Putamen (tissue), 1 donor: ENCODE measurements around the gene MINPP1.

Experiments used
- DNase-seq: peaks from one replicate; pipeline ENCODE4 v3.0.0-alpha.2; 2016; ENCODE audit warnings: low spot score

The MINPP1 gene

GRCh38 chr10:87523731-87524130 is 19.0 kb downstream of the MINPP1 start:
- DNase-seq = no peak

- no peak for DNase-seq
Measured at GRCh38 chr10:87524296-87524695, 19.6 kb downstream of the MINPP1 start.

- DNase-seq = no peak
Measured at GRCh38 chr10:87531908-87532622, 27.4 kb downstream of the MINPP1 start.

- DNase-seq = no peak
Measured at GRCh38 chr10:87532696-87533095, 28.0 kb downstream of the MINPP1 start.

DNA sequence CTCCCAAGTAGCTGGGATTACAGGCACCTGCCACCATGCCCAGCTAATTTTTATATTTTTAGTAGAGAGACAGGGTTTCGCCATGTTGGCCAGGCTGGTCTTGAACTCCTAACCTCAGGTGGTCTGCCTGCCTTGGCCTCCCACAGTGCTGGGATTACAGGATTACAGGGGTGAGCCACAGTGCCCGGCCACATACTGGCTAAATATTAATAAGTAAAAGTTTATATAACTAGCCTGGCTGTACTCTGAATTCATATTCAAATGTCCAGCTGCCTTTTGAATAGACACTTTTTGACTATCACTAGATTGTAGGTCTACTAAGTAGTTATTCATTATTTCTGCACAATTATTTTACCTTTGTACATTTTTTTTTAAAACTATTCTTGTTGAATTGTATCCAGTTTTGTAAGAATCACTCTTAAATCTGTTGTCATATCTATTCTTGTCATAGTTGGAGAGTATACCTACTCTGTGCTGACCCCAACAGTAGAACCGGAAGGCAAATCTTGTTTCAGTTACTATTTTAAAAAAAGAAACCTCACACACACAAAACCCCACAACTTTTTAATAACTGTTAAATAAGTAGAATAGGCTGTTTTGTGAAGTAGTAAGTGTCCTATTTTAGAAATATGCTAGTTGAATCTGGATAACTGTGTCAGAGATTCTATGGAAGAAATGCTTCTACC is 29.6 kb downstream of the MINPP1 start:
- DNase-seq = no peak

DNA sequence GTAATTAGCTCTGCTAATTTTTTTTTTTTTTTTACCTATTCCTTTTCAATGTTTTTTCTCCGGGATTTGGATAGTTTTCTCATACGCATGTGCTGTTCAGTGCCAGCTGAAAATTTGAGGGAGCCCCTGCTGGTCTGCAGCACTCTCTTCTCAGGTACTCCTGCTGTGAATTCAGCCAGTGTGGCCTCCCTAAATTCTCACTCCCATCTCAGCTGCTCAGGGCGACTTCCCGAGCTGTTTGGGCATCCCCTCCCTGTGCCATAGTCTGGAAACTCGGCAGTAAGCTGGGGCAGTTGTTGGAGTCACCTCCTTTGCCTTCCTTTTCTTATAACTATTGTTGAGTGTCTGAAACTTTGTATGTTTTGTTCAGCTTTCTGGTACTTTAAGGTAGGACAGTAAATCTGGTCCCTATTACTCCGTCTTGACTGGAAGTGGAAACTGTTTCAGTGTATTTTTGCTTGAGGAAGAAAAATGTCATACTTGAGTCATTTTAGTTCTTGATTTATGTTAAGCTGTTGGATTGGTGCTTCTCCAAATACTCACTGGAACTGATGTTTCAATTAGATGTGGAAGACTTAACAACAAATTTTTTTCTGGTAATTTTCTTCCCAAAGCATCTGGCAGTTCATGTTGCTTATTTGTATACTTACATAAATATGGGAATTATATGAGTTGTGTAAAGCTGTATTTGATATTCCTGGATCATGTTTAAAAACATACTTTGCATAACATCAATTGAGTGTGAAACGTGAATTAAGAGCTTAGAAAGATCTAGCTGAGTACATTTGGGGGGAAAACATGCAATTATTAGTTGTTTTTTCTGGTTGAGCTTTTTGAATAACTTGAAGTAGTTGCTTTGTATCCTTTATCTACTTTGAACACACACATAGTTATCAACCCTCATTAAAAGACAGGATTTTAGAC is 33.7 kb downstream of the MINPP1 start:
- DNase-seq = no peak

GRCh38 chr10:87541114-87541513 is 36.4 kb downstream of the MINPP1 start:
- no peak for DNase-seq

DNA sequence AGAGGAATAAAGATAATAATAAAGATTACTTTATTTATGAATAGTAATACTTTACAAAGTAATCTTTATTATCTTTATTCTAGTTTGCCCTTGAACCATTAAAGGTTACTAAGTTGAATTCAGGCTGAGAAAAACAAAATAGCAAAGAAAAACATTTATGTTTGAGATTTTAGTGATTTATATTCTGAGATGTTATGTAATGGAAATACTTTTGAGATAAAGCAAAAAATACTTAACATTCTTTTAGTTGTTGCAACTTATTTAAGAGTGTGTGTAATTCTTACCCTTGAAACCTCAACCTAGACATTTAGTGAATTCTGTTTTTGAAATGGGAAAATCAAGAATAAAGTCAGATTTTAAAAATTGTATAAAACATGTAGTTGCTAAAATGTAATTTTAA is 40.0 kb downstream of the MINPP1 start:
- no peak for DNase-seq

DNA sequence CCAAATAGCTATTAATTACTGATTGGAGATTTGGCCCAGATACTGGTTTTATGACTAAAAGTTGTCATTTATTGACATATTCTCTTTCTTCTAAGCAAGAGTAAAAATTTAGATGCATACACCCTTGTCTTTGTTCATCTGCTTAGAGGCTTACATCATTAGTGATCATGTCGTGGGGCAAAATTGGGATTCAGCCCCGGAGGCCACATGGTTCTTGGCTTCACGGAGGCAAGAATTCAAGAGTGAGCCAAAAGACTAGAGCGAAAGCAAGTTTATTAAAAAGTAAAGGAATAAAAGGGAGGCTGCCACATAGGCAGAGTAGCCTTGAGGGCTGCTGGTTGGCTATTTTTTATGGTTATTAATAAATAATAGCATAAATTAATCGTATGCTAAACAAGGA is 41.1 kb downstream of the MINPP1 start:
- DNase-seq = no peak

DNA sequence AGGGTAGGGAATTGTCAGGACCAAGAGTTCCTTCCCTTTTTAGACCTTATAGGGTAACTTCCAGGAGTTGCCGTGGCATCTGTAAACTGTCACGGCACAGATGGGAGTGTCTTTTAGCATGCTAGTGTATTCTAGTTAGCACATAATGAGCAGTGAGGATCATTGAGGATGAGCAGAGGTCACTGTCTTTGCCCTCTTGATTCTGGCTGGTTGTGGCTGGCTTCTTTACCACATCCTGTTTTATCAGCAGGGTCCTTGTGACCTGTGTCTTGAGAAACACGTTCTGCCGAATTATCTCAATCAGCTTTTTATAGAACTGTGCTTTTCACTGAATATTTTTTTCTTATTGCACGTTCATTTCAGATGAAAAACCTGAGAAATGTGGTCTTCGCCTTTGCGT is 41.5 kb downstream of the MINPP1 start:
- DNase-seq = no peak

GRCh38 chr10:87546971-87547413 is 42.3 kb downstream of the MINPP1 start:
- DNase-seq = no peak

GRCh38 chr10:87547734-87548311 is 43.1 kb downstream of the MINPP1 start:
- DNase-seq = no peak

GRCh38 chr10:87550741-87551140 is 46.0 kb downstream of the MINPP1 start:
- no peak for DNase-seq

- DNase-seq = no peak
Measured at GRCh38 chr10:87551326-87551725, 46.6 kb downstream of the MINPP1 start.

- no peak for DNase-seq
Measured at GRCh38 chr10:87552248-87552929, 47.7 kb downstream of the MINPP1 start.

- DNase-seq = no peak
Measured at GRCh38 chr10:87557409-87557808, 52.7 kb downstream of the MINPP1 start.

- DNase-seq = no peak
Measured at GRCh38 chr10:87558333-87558732, 53.6 kb downstream of the MINPP1 start.

DNA sequence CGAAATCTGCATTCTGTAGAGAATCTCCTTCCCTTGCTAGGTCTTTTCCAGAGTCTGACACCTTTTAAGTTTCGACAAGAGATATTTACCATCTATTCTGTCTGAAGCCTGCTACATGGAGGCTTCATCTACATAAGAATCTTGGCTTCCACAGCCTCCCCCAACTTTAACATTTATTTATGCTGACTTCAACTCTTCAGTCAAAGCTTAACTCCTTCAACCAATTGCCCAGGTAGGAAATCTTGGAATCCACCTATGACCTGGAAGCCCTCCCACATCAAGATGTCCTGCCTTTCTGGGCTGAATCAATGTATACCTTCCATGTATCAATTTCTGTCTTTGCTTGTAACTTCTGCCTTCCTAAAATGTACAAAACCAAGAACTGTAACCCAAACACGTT is 54.7 kb downstream of the MINPP1 start:
- DNase-seq = no peak

GRCh38 chr10:87560495-87561129 is 55.9 kb downstream of the MINPP1 start:
- no peak for DNase-seq

- DNase-seq = no peak
Measured at GRCh38 chr10:87562750-87563149, 58.1 kb downstream of the MINPP1 start.

GRCh38 chr10:87565010-87565409 is 60.3 kb downstream of the MINPP1 start:
- no peak for DNase-seq
